ENCODE measurements around the gene DISP2.

The DISP2 gene

GRCh38 chr15:40329804-40330203, 28.2 kb upstream of the DISP2 start:
- DNase-seq = no peak

GRCh38 chr15:40330368-40330836, 27.6 kb upstream of the DISP2 start:
- DNase-seq = no peak

GRCh38 chr15:40331026-40331425, 27.0 kb upstream of the DISP2 start:
- no peak for DNase-seq

GRCh38 chr15:40331637-40332036, 26.4 kb upstream of the DISP2 start:
- no peak for DNase-seq

- no peak for DNase-seq
Measured at GRCh38 chr15:40332113-40332781, 25.8 kb upstream of the DISP2 start.

- no peak for DNase-seq
Measured at GRCh38 chr15:40333922-40334492, 24.0 kb upstream of the DISP2 start.

GRCh38 chr15:40334541-40334940, 23.5 kb upstream of the DISP2 start:
- no peak for DNase-seq

GRCh38 chr15:40334941-40335795, 22.9 kb upstream of the DISP2 start:
- DNase-seq = no peak

- no peak for DNase-seq
Measured at GRCh38 chr15:40335938-40336743, 21.9 kb upstream of the DISP2 start.

- no peak for DNase-seq
Measured at GRCh38 chr15:40336744-40337122, 21.3 kb upstream of the DISP2 start.

- DNase-seq = no peak
Measured at GRCh38 chr15:40337597-40337996, 20.4 kb upstream of the DISP2 start.

GRCh38 chr15:40338041-40338657, 19.9 kb upstream of the DISP2 start:
- DNase-seq = no peak

GRCh38 chr15:40338921-40339620, 18.9 kb upstream of the DISP2 start:
- DNase-seq = no peak

GRCh38 chr15:40339621-40339945, 18.4 kb upstream of the DISP2 start:
- no peak for DNase-seq

- DNase-seq = no peak
Measured at GRCh38 chr15:40340038-40340739, 17.8 kb upstream of the DISP2 start.

GRCh38 chr15:40340740-40341400, 17.1 kb upstream of the DISP2 start, which contains the start of gene CCDC9B:
CCDC9B (minus strand) TSS chr15:40340939; CDS start chr15:40340819, 120 bp downstream.
- no peak for DNase-seq

GRCh38 chr15:40342416-40343320, 15.4 kb upstream of the DISP2 start:
- no peak for DNase-seq

- no peak for DNase-seq
Measured at GRCh38 chr15:40343512-40343911, 14.5 kb upstream of the DISP2 start.

GRCh38 chr15:40344217-40344616, 13.8 kb upstream of the DISP2 start:
- DNase-seq = no peak

All from NCI-H2081 treated with DMSO at 0.1 percent for 48 hours (cell line).